ENCODE data around the gene CCDC191. TPM values are rescaled to one million over a fixed set of nuclear protein-coding genes. Genes with fewer than 3 reads are reported as not detected.

The CCDC191 gene
- total and polyA plus RNA-seq, 9 donors, result 3.1 to 15.0 (median 5.3) TPM

DNA sequence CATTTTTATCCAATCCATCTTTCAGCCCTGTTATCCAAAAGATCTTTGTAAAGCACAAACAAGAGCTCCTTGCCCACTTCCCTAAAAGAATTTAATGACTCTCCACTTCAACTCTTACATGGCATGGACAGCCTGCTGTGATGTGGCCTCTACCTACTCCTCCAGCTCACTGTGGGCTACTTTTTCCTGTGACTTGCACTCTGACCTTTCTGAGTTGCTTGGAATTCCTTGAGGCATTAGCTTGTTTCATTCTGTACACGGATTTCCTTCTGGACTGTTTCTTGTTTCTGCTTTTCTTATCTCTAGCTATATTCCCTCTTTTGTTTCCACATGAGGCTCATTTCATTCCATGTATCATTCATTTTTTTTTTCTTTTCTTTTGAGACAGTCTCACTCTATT lies 15.5 kb upstream of the CCDC191 start:
- Histone ChIP-seq H3K36me3 (no peaks in the 10 kb centered on the region), H3K4me1 (ENCODE audit: insufficient read depth) (no peaks in the 10 kb centered on the region), H3K4me3 (no peak overlapping the region), H3K27ac (no peak overlapping the region), H3K9me3 (no peaks in the 10 kb centered on the region), H3K27me3 (no peaks in the 10 kb centered on the region)
- WGBS, 3 donors, result 8 to 30% (median 19%) methylated on average over 1 of the region's 1 CpG
- DNase-seq, result no peak
- TF ChIP-seq EP300 (IDR thresholded peaks at IDR 0.05), result no peak
- TF ChIP-seq, protein P1, sequence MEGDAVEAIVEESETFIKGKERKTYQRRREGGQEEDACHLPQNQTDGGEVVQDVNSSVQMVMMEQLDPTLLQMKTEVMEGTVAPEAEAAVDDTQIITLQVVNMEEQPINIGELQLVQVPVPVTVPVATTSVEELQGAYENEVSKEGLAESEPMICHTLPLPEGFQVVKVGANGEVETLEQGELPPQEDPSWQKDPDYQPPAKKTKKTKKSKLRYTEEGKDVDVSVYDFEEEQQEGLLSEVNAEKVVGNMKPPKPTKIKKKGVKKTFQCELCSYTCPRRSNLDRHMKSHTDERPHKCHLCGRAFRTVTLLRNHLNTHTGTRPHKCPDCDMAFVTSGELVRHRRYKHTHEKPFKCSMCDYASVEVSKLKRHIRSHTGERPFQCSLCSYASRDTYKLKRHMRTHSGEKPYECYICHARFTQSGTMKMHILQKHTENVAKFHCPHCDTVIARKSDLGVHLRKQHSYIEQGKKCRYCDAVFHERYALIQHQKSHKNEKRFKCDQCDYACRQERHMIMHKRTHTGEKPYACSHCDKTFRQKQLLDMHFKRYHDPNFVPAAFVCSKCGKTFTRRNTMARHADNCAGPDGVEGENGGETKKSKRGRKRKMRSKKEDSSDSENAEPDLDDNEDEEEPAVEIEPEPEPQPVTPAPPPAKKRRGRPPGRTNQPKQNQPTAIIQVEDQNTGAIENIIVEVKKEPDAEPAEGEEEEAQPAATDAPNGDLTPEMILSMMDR (IDR thresholded peaks at IDR 0.05), result no peak
- no peak for TF ChIP-seq POLR2A (IDR thresholded peaks at IDR 0.05)
- intact Hi-C loops (cut with DNase I), result no loop called here

DNA sequence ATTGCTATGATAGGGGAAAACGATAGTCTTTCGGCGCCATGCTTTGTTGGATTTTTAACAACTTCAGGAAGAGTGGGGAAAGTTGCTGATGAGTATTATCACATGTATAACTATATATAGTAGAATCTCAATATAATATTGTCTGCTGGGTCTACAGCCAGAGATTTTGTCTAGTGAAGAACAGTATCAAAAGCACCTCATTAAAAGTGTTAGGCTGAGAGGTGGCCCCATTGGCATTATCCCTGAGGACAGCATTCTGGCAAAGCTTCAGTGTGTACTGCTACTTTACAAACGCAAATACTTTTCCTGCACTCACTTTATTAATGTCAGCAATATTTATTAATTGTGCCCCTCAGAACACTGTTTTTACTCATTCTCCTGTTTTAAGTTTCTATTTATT lies 12.0 kb upstream of the CCDC191 start:
- DNase-seq, result no peak
- Histone ChIP-seq H3K4me1 (ENCODE audit: insufficient read depth) (no peaks in the 10 kb centered on the region), H3K27me3 (no peaks in the 10 kb centered on the region), H3K9me3 (no peaks in the 10 kb centered on the region), H3K27ac (no peak overlapping the region), H3K36me3 (no peaks in the 10 kb centered on the region), H3K4me3 (no peak overlapping the region)
- TF ChIP-seq, protein P1 (IDR thresholded peaks at IDR 0.05), result no peak
- no peak for TF ChIP-seq POLR2A (IDR thresholded peaks at IDR 0.05)
- TF ChIP-seq EP300 (IDR thresholded peaks at IDR 0.05), result no peak
- WGBS, 3 donors, result 94 to 97% (median 96%) methylated on average over 4 of the region's 4 CpGs
- intact Hi-C loops (cut with DNase I), result no loop called here

DNA sequence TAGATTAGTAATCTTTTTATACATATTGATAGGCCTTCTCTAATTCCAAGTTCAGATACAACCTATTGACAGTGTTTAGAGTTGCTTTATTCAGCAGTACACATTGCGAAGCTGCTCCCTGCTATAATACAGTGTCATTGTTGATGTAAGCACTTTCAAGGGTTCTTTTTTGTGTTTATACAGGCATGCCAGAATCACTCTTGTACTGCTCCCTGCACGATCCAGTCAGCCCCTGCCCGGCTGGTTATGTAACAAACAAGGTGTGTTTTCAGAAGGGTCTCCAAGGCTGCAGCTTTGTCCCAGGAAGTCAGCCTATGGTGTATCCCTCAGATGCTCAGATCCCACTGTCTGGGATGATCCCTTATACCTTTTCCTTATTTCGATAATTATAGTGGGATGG lies 11.5 kb upstream of the CCDC191 start:
- Histone ChIP-seq H3K27me3 (no peaks in the 10 kb centered on the region), H3K9me3 (no peaks in the 10 kb centered on the region), H3K4me3 (no peak overlapping the region), H3K36me3 (no peaks in the 10 kb centered on the region), H3K27ac (no peak overlapping the region), H3K4me1 (ENCODE audit: insufficient read depth) (no peaks in the 10 kb centered on the region)
- DNase-seq, result no peak
- 81 to 91% (median 84%) methylated on average over 4 of the region's 4 CpGs for WGBS, 3 donors
- intact Hi-C loops (cut with DNase I), result no loop called here
- TF ChIP-seq, protein P1 (IDR thresholded peaks at IDR 0.05), result no peak
- TF ChIP-seq EP300 (IDR thresholded peaks at IDR 0.05), result no peak
- TF ChIP-seq POLR2A (IDR thresholded peaks at IDR 0.05), result no peak

DNA sequence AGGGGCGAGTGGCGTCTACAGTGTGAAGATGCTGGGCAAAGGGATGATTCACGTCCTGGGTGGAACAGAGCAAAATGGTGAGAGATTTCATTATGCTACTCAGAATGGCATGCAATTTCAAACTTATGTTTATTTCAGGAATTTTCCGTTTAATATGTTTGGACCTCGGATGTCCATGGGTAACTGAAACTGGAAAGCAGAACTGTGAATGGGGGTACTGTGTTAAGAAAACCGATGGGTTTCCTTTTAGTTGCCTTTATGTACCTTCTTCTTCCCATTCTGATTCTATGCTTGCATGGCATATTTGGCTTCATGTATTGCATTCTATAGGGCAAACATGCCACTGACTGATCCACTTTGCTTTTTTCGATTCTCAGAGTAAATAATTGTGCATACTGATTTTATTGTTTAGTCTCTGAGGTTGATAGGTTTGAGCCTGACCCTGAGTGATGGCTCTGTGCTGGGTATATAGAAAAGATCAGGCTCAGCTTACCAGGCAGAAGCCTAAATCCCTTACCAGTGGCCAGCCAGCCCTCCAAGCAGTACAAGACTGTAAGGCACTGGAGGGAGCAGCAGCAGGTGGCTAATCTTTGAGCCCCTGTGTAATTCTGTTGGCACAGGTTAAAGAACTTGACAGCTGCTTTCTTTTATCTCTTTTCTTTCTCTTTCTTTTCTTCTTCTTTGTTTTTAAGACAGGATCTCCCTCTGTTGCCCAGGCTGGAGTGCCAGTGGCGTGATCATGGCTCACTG lies 4.8 kb upstream of the CCDC191 start:
- Histone ChIP-seq H3K4me1 (ENCODE audit: insufficient read depth) (peaks cover 4% of the 10 kb centered on the region), H3K9me3 (no peaks in the 10 kb centered on the region), H3K4me3 (no peak overlapping the region), H3K27me3 (no peaks in the 10 kb centered on the region), H3K27ac (no peak overlapping the region), H3K36me3 (no peaks in the 10 kb centered on the region)
- TF ChIP-seq EP300 (IDR thresholded peaks at IDR 0.05) (no peak), POLR2A (IDR thresholded peaks at IDR 0.05) (no peak)
- TF ChIP-seq, protein P1 (IDR thresholded peaks at IDR 0.05), result no peak
- no peak for DNase-seq
- WGBS, 3 donors, result 93 to 94% (median 93%) methylated on average over 8 of the region's 8 CpGs
- intact Hi-C loops (cut with DNase I), result no loop called here
